Measurements from ENCODE around the gene CHAT. TPM values are rescaled to one million over a fixed set of nuclear protein-coding genes. Genes with fewer than 3 reads are reported as not detected.
A peak's percentile ranks its signal among the peaks of the same experiment; 100 is the strongest.

CHAT gene
- total and polyA plus RNA-seq, 2 of the 13 experiments (the other 11 are each of a cell fraction or from before 2014, with no cell fraction given): not detected

DNA sequence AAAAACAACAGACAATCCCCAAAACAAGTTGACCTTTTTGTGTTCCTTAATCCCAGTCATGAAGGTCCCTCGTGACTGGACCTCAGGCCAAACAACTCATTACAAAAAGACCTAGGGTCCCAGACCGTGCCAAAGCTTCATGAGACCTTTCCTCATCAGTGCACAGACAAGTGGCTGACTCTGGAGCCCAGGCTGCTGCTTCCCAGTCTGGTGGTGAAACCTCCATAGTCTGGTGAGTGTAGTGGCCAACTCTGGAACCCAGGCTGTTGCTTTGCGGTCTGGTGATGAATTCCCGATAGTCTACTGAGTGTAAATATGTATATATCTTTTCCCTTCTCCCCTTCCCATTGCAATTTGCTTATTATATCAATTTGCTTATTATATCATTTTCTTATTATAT lies 25.9 kb upstream of the CHAT start (continued):
- TF ChIP-seq EP300 (IDR thresholded peaks at IDR 0.05; ENCODE audit: low read depth in 2 of 2, low read length in 2 of 2) (no peak), EP300 (CRISPR knock-in tag; IDR thresholded peaks at IDR 0.05; ENCODE audit: borderline replicate concordance) (no peak), NFE2 (CRISPR knock-in tag; IDR thresholded peaks at IDR 0.05) (no peak), HINFP (CRISPR knock-in tag; IDR thresholded peaks at IDR 0.05; ENCODE audit: low read depth) (no peak), ATM (IDR thresholded peaks at IDR 0.05; ENCODE audit: borderline replicate concordance) (no peak), DNMT1 (CRISPR knock-in tag; IDR thresholded peaks at IDR 0.05) (no peak), KDM2A (CRISPR knock-in tag; IDR thresholded peaks at IDR 0.05; ENCODE audit: borderline replicate concordance, low read depth) (no peak), ZNF17 (CRISPR knock-in tag; IDR thresholded peaks at IDR 0.05) (no peak), ZNF317 (CRISPR knock-in tag; IDR thresholded peaks at IDR 0.05) (no peak)

DNA sequence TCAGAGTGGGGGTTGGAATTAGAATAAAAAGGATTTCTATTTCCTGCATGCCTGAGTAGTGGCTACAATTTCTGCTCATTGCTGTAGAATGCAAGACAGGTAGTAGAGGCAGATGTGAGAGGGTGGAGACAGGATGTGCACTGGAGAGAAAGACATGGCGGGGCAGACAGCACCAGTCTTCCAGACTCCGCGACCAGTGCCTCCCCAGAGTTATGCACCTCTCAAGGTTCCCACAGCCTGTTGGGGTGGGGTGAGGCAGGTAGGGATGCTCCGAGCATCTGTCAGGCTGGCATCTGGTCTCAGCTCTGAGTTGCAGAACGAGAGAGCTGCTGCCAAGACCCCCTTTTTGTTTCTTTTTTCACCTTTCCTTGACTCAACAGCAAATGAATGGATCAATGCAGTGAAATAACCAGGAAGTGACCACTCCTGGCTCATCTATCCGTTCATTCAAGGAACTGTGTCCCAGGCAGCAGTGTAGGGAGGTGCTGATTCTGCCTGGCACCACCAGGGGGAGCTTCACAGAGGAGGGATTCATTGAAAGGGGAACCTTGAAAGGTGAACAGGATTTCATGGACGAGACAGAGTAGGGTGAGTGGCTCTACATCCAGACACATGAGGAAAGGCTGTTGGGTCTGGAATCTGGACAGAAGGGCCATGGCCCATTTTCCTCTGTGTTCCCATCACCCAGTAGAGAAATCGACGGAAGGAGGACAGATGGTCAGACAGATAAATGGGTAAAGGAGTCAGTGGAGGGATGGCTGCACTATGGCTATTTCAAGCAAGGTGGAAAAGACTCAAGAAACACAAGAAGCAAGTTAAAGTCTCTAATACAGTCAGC lies 20.9 kb upstream of the CHAT start:
- Histone ChIP-seq H3K9me3 (ENCODE audit: low read length) (no peaks in the 10 kb centered on the region), H4K20me1 (ENCODE audit: insufficient read depth, low read length) (no peaks in the 10 kb centered on the region), H2AFZ (ENCODE audit: low read length) (no peak overlapping the region), H3K27ac (ENCODE audit: extremely low read length, insufficient read depth, low read length) (no peak overlapping the region), H3K79me2 (ENCODE audit: insufficient read depth, low read length) (no peaks in the 10 kb centered on the region), H3K4me2 (ENCODE audit: low read depth, low read length) (no peak overlapping the region), H3K4me1 (ENCODE audit: insufficient read depth, low read length) (peaks cover 12% of the 10 kb centered on the region; the same call in 1 of the 2 replicates), H3K9ac (ENCODE audit: insufficient read depth, low read depth, low read length) (no peak overlapping the region), H3K27me3 (ENCODE audit: control insufficient read depth in 1 of 2, insufficient read depth in 2 of 2, low read length in 2 of 2) (peaks cover 0 to 13% of the 10 kb centered on the region in 2 experiments; a peak in 2 of 5 replicates), H3K4me3 (replicated peaks in 1 of 3; ENCODE audit: insufficient read depth in 1 of 3, low read depth in 2 of 3, low read length in 3 of 3) (no peak overlapping the region), H3K36me3 (replicated peaks in 1 of 2; ENCODE audit: control insufficient read depth in 1 of 2, insufficient read depth in 2 of 2, low read length in 2 of 2) (no peaks in the 10 kb centered on the region)
- in situ Hi-C loops (cut with HindIII; ENCODE audit: extremely low pct_ligation_motif_present, low pct_unique_long_range_greater_than_20kb) (loop anchor here (10.0 to 25.0 kb wide), 2 partner anchors 172 to 619 kb away; partner anchors contain the start of gene OGDHL), intact Hi-C loops (cut with micrococcal nuclease; ENCODE audit: unreplicated experiment) (loop anchor here (2.0 to 5.0 kb wide), 3 partner anchors 169 to 632 kb away; partner anchors contain the start of gene OGDHL)
- DNase-seq (ENCODE audit: low spot score): peak; percentile 53
- CTCF ChIA-PET (ENCODE audit: low intra/inter-chr PET ratio, low total read pairs): interaction anchor here (2.4 kb wide), 1 partner anchor 631 kb away, joined by 7 read pairs; no protein-coding TSS in a partner anchor
- ATAC-seq: peak; percentile 83
- 11% methylated on average over 7 of the region's 9 CpGs for WGBS (ENCODE audit: low lambda C conversion rate)
- FAIRE-seq: peak; percentile 72
- BruUV-seq (replicated peaks): no TSS peak
- POLR2A ChIA-PET: no interaction called here
- TF ChIP-seq CREBL2 (CRISPR knock-in tag; IDR thresholded peaks at IDR 0.05; ENCODE audit: borderline replicate concordance) (no peak), XRCC5 (optimal IDR thresholded peaks at IDR 0.05; ENCODE audit: low read length) (peak; percentile 81), SMC3 (IDR thresholded peaks at IDR 0.05; ENCODE audit: low read length) (peak; percentile 63; the same call in 1 of the 2 replicates), TSC22D2 (CRISPR knock-in tag; IDR thresholded peaks at IDR 0.05; ENCODE audit: borderline replicate concordance) (no peak), STAG1 (CRISPR knock-in tag; IDR thresholded peaks at IDR 0.05) (peak; percentile 49), DRAP1 (CRISPR knock-in tag; IDR thresholded peaks at IDR 0.05) (no peak), YEATS2 (CRISPR knock-in tag; IDR thresholded peaks at IDR 0.05; ENCODE audit: borderline replicate concordance) (peak; percentile 31; the same call in 1 of the 2 replicates), KAT8 (CRISPR knock-in tag; IDR thresholded peaks at IDR 0.05) (no peak), ELF1 (CRISPR knock-in tag; IDR thresholded peaks at IDR 0.05) (peak; percentile 23; the same call in 1 of the 2 replicates)
- TF ChIP-seq, protein P1, sequence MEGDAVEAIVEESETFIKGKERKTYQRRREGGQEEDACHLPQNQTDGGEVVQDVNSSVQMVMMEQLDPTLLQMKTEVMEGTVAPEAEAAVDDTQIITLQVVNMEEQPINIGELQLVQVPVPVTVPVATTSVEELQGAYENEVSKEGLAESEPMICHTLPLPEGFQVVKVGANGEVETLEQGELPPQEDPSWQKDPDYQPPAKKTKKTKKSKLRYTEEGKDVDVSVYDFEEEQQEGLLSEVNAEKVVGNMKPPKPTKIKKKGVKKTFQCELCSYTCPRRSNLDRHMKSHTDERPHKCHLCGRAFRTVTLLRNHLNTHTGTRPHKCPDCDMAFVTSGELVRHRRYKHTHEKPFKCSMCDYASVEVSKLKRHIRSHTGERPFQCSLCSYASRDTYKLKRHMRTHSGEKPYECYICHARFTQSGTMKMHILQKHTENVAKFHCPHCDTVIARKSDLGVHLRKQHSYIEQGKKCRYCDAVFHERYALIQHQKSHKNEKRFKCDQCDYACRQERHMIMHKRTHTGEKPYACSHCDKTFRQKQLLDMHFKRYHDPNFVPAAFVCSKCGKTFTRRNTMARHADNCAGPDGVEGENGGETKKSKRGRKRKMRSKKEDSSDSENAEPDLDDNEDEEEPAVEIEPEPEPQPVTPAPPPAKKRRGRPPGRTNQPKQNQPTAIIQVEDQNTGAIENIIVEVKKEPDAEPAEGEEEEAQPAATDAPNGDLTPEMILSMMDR (CRISPR knock-in tag; IDR thresholded peaks at IDR 0.05): peak; percentile 82

Measured in HepG2 (cell line).